GM10266 (cell line): ENCODE data around the gene SHROOM3.

ENCODE experiments used
- DNase-seq: peaks from one replicate; pipeline ENCODE4 v3.0.0; 2012; ENCODE audit errors: extremely low spot score
- CTCF ChIP-seq: IDR thresholded peaks from 2 replicates; pipeline ENCODE4 v1.5.1; 2012; ENCODE audit warnings: mild to moderate bottlenecking, low read depth; ENCODE audit not compliant: control insufficient read depth, insufficient read depth; ENCODE audit errors: missing control alignments

SHROOM3 gene

GRCh38 chr4:76729460-76729859, 294.4 kb downstream of the SHROOM3 start:
- no peak for TF ChIP-seq CTCF
- DNase-seq: no peak

- TF ChIP-seq CTCF: no peak
Observed at GRCh38 chr4:76729980-76730379, 295.0 kb downstream of the SHROOM3 start.

GRCh38 chr4:76732246-76732645, 297.2 kb downstream of the SHROOM3 start:
- no peak for DNase-seq
- TF ChIP-seq CTCF: no peak

More at GRCh38 chr4:76729980-76730379, 295.0 kb downstream of the SHROOM3 start:
- DNase-seq: no peak

- peak; percentile 31 for TF ChIP-seq CTCF
- DNase-seq: no peak
Observed at GRCh38 chr4:76733068-76733771, 298.2 kb downstream of the SHROOM3 start.

- TF ChIP-seq CTCF: no peak
- no peak for DNase-seq
Observed at GRCh38 chr4:76736414-76736813, 301.4 kb downstream of the SHROOM3 start.

- DNase-seq: no peak
- no peak for TF ChIP-seq CTCF
Observed at GRCh38 chr4:76737180-76737579, 302.2 kb downstream of the SHROOM3 start.

GRCh38 chr4:76737771-76738085, 302.7 kb downstream of the SHROOM3 start:
- DNase-seq: no peak
- TF ChIP-seq CTCF: no peak
